Hepatic stellate cell (primary cell): ENCODE data around the gene FOXB2.
"Not testable (repeated sequence)": the region's sequence is repeated elsewhere in the genome, so short reads cannot be mapped to it uniquely, and the experiment has no call there.

Experiments used
- DNase-seq: peaks from one replicate; pipeline ENCODE4 v3.0.0; 2011; ENCODE audit warnings: low spot score

FOXB2 gene

DNA sequence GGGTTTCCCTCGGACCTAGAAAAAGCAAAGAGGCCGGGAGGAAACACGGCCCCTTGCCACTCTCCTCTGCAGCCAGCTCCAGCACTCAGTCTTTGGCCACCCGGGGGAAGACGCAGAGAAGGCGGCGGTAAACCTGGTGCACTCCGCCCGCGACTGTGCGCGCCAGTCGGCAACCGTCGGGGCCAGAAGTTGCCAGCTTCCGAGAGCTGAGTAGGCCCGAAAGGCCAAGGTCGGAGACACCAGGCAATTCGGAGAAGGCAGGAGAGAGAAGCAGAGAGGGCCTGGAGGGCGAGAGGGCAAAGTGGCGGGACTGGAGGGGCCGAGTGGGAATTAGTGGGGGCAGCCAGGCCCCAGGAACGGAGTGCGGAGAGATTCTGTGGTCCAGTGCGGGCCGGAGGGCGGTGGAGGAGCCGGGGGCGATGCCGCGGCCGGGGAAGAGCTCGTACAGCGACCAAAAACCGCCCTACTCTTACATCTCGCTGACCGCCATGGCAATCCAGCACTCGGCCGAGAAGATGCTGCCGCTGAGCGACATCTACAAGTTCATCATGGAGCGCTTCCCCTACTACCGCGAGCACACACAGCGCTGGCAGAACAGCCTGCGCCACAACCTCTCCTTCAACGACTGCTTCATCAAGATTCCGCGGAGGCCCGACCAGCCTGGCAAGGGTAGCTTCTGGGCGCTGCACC is at the start of gene FOXB2:
Gene FOXB2, plus strand, starts transcription at position 420 of the 690 bp plus-strand sequence. Its CDS starts 0 bp downstream, at position 420.
- DNase-seq: no peak

DNA sequence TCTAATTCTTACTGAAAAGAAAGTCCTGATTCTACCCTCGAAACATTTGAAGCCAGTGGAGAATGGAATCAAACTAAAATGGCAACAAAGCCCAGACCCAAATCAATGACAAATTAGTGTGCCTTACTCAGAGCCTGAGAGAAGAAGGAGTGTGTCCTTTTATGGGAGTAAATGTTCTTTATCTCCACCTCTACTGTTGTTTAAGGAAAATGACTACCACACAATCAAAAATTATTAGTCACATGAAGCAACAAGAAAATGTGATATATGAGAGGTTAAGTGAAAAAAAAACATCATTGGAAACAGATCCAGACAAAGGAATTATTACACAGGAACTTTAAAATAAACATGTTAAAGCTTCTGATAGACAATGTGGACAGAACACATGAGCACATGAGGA is 49.7 kb upstream of the FOXB2 start:
- no peak for DNase-seq

DNA sequence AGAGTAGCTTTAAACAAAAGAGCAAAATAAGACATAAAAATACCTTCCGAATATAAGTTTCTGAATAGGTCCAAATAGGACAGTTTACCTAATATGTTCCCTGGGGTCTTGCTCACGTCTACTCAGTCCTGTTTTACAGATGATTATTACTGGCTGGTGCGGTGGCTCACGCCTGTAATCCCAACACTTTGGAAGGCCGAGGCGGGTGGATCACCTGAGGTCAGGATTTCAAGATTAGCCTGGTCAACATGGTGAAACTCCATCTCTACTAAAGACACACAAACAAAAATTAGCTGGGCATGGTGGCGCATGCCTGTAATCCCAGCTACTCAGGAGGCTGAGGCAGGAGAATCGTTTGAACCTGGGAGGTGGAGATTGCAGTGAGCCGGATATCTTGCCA is 40.6 kb upstream of the FOXB2 start:
- not testable (repeated sequence) for DNase-seq

DNA sequence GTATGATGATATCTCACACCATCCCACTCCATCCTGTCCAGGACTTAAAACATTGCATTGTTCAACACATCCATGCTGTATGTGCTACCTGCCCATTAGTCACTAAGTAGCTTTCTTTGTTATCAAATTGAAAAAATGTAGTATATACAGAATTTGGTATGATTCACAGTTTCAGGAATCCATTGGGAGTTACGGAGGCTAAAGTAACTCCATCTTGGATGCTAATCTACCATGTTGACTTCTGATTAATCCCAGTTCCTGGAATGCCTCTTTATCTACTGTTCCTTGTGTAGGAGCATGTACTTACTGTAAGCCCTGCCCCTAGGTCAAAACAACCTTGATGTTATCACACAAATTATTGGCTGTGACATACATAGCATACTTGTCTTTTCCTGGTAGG is 38.9 kb upstream of the FOXB2 start:
- no peak for DNase-seq

DNA sequence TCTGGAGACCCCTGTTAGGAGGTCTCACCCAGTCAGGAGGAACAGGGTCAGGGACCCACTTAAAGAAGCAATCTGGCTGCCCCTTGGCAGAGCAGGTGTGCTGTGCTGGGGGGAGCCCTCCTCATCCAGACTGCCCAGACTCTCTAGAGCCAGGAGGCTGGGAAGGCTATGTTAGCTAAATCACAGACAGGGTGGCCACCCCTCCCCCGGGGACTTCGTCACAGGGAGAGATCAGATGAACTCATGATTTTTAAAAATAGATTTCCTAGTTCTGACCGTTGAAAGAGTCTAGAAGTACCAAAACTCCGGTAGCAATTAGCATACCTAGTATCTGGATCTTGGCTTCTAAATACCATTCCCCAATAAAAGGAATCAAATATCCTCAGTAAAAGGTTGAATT is 35.0 kb upstream of the FOXB2 start:
- no peak for DNase-seq

DNA sequence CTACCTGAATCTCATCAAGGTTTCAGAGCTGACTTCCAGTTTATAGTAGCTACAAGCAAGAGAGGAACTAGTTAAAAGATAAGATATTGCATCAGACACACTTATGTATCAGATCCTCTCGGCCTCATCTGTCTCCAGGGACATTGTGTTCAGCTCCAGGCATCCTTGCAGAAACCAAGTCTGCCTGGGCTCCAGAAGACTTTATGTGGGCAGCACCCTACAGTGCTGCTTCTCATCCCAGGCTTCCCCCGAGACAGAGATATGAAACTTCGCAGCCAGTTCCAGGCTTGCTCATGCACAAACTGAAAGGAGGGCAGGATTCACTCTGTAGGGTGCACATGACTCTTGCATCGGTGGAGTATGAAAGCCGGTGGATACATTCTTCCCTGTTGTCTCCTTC is 33.9 kb upstream of the FOXB2 start:
- DNase-seq: no peak

DNA sequence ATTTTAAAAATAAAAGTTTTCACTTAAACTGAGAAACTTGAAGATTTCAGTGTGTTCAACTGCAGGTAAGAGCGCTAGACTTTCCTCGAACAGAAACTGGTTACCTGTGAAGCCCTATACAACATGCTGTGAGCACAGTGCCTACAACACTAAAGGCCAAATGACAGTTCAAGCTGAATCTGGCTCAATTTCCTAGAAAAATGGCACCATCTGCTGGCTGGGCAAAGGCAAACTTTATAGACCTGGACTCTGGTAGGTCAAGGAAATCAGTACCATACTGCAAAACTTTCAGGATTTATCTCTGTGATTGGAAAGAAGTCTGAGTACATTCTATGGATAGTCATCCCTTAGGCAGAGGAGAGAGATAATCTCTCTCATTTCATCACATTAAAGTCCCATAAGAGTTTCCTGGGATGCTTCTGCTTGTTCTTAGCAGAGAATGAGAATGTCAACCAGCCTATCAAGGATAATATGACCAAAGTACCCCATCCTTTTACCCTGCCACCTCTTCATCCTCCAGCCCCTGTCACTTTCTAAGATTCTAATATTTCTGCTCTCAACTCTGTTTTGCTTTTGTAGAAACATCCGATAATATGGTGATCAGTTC is 31.8 kb upstream of the FOXB2 start:
- DNase-seq: peak; percentile 35

DNA sequence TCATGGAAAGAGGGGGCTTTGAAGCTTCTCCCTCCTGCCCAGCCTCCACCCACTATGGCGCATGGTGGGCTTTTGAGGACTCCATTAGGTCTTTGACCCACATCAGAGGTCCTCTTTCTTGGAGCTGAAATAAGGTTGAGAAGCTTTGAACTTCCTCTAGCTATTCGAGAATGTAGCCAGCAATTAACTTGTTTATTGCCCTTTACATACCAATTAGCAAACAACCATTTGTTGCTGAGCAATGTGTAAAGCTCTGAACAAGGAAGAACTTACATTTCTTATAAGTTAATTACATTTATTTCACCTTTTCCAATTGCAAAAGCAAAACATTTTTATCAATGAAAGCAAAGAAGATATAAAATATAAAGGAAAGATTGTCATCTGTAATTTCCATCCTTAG is 30.5 kb upstream of the FOXB2 start:
- no peak for DNase-seq

DNA sequence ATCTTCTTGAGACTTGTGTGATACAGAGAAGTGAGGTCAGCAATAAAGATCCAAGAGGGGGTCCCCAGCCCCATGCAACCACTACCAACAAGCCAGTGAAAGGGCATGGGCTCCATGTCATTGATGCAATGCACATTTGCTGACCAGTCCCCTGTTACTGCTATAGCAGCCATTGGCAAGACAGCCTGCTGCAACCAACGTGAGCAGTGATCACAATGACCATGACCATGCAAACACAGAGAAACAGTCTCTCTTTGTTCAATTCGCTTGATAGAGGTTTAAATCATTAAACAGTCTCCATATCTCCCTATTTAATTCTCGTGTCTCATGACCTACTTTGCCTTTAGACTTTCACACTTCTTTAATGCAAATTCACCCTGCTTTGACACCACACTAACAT is 30.0 kb upstream of the FOXB2 start:
- DNase-seq: no peak

DNA sequence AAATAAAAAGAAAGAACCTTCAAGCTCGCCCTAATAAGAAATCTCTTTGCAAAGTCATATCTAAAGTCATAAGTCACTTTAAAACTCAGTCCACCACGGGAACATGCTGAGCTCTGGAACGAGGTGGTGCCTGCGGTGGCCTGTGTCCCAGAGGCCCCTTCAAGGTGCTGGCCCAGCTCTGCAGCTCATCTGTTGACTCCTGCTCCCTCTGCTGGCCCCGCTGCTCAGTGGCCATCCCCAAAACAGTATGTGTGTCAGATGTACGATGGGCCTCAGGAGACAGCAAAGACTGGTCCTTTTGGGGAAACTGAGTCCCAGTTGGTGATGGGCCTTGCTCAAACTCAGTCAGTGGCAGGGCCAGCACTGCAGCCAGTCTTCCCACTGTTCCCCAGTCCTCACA is 22.8 kb upstream of the FOXB2 start:
- DNase-seq: no peak

DNA sequence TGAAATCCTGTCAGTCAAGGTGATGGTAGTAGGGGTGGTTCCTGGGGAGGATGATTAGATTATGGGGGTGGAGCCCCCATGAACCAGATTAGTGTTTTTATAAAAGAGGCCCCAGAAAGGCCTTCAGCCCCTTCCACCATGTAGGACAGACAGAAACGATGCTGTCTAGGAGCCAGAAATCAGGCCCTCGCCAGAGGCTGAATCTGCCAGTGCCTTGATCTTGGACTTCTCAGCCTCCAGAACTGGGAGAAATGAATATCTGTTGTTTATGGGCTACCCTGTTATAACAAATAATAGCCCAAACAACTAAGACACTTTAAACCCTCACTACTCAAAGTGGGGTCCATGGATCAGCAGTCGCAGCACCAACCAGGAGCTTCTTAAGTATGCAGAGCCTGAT is 20.2 kb upstream of the FOXB2 start:
- no peak for DNase-seq

DNA sequence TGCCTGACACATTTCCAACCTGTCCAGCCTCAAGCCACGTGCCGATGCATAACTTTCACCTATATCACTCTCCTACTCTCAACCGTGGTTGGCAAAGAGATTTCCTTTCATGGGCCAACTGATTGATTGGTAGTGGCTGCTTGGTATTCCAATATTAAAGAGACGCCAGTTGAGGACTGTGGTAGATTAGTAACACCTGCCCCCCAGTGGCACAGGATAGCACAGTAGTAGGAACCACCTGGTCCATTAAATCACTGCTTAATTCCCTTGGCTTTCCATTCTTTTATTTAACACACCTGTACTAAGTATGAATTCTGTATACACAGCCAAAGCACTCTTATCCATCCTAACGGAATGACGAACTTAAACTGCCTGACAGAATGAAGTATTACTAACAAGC is 19.1 kb upstream of the FOXB2 start:
- no peak for DNase-seq

DNA sequence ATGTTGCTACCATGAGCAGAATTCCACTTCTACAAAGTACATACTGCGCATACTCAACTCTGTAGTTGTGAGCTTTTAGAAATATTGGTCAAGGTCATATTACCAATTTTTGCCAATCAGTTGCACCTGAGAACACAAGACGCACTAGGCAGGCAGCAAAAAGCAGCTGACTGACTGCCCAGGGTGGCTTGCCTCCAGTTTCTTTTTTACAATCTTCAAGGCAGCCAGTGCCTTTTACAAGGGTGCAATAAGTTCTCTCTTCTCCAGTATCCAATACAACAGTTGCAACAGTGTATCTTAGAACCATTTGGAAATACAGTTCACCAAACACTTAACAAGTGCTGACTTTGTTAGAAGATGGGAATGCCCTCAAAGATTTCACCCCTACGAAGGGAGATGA is 16.1 kb upstream of the FOXB2 start:
- no peak for DNase-seq

DNA sequence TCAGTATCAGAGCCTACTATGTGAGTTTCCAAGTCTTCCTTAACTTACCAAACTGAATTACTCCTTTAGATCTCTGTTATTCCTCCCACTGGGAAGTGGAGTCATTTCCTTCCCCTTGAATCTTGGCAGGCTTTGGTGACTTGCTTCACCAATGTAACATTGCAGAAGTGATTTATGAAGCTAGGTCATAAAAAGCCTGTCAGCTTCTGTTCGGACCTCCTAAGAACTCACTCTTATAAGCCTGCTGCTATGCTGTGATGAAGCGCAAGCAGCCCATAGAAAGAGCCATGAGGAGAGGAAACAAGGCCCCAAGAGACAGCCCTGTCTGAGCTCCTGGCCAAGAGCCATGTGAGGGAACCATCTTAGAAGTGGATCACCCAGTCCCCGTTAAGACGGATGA is 14.2 kb upstream of the FOXB2 start:
- no peak for DNase-seq

DNA sequence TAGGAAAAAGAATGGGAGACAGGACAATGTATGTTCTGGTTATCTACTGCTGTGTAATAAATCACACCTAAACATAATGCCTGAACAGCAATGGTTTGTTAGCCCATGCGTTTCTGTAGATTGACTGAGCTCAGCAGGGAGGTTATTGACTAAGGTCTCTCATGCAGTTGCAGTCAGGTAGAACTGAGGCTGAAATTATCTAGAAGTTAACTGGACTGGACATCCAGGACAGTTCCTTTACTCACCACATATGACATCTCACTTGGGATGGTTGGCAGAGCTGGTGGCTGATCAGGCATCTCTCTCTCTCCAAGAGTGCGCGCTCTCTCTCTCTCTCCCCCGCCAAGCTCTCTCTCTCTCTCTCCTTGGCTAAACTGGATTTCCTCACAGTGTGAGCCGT is 8.9 kb upstream of the FOXB2 start:
- DNase-seq: no peak

DNA sequence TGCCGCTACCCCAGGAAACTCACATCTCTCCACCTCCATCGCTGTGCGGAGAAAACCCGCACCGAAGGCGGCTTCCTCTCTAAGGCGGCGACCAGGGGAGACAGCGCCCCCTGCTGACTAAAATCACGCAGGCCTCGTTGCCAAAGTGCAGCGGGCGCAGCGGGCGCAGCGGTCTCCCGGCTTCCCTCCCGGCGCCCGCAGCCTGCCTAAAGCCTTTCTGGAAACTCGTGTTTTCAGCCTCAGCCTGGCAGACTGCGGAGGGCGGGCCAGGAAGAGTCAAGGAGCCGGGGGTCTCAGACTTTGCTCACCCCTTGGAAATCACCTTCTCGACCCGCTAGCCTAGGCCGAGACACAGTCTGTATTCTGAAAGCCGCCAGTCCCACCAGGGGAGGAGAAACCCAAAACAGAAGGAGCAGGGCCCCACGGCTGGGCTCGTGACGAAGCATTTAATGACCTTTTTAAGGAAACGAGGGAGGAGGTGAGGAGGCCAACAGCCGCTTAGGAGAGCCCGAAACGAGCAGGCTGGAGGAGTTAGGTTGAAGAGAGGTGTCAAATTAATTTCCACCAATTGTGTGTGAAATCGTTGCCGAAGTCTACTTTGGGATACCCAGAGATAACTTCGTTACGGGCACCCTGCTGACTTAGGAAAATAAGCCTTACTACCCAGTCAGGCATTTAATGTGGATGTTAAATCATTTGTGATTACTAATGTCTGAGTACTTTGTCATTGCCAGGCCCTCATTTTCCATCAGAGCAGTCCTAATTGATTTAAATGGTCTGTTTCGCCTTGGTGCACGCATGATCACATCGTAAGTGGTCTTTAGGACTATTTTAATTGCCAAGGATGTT is 7.3 kb upstream of the FOXB2 start:
- DNase-seq: no peak

DNA sequence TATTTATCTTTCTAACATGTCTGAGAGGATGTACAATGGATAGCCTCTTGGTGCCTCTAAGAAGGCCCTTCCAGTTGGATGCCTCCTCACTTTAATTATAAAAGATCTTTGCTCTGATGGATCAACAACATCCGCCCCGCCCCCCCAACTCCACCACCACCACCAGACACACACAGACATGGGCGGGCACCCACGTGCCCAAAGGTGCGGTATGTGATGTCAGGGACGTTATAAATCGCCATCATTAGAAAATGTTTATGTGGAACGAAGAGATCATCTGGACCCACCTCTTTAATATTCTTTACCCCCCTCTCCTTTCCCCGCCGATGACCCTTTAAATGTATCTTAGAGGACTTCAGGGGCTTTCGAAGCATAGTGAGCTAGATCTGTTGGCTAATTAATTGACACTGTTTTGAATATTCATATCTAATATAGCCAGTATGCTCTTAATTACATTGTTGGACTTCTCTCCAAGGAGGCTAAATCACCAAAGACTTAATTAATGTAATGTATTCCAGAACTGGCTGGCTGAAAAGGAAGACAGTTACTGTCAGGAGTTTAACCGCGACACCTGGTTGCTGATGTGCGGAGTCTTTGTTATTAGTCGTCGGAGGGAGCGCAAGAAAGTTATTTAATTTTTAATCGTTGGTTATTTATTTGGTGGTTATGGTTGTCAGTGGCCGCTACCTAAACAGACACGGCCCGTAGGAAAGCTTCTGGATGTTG is 6.1 kb upstream of the FOXB2 start:
- DNase-seq: no peak

DNA sequence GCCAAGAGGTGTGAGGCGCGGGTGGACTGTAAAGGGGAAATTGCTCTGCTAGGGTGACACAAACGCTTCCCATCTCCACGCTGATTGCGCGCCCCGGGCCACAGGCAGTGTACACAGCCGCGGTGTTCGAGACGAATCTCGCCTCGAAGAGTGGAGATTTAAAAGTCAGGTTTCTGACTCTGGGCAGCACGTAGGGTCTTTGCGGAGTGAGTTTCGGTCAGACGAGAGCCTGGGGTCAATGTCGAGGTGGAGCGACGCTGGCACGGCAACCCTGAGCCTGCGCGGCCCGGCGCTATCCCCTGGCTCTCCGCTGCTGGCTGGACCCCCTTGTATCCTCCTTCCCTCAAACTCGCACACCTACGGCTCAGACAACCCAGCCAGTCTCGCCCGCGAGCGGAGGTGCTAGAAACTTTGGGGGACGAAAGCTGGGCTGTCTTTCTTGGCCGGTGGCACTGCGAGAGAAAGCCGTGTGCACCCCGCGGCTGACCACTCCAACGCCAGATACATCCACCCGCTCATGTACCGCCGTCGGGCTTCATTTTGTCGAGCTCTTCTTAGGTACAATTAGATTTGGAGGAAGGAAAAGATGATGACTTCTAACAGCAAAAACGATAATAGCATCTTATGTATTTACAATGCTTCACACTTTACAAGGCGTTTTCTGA is 5.4 kb upstream of the FOXB2 start:
- no peak for DNase-seq

DNA sequence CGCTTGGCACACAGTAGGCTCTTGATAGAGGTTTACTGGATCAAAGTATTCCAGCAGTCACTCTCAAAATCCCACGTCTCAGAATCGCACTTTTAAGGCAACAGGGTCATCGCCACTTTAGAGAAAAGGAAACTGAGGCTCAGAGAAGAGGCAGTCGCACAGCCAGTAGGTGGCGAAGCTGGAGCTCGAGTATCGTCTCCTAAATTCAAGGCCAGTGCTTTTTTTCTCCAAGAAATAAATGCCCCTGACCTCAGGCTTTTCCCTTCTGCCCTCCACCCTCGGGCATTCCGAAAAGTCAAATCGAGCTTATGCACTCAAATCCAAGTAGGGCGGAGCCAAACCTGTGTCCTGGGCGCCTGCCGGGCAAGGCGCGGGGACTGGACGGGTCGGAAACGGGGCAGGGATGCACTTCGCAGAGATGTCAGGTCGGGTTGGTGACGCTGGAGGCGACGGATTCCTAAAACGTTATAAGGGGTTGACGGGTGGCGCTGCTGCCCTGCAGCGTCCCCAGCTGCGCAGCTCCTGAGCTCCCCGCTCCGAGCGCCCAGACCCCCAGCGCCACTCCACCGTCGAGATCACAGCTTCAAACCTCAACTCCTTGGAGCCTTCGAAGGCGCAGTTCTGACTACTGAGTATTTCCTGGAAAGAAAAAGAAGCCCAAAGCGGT is 4.7 kb upstream of the FOXB2 start:
- no peak for DNase-seq

DNA sequence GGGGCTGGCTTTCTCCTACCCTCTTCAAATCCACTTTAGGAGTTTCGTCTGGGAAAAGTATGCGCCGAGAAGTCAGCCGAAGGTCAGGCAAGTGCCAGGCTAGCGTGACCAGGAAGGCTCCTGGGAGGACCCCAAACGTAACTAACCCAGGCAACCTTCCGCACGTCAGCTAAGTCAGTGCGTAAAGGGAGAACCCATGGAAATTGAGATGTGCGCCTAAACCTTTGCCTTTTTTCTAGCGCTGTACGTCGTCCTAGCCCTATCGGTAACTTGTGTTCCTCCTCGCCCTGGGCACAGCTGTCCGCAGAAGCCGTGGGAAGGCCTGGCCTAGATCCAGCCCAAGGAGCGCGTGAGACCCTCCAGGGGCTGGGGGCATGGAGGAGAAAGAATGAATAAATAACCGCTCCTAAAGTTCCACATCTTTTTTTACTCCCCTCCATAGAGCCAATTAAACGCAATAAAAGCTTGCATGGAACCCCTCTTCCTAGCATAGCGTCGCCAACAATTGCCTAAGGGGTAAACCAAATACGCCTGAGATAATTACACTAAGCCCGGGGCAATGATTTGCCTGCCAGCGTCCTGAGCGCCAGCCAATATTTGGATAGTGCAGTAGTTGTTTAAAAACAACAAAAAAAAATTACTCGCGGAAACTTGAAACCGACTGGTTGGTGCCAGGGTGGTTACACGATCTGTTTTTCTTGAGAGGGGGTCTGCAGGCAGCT is 4.0 kb upstream of the FOXB2 start:
- DNase-seq: no peak

DNA sequence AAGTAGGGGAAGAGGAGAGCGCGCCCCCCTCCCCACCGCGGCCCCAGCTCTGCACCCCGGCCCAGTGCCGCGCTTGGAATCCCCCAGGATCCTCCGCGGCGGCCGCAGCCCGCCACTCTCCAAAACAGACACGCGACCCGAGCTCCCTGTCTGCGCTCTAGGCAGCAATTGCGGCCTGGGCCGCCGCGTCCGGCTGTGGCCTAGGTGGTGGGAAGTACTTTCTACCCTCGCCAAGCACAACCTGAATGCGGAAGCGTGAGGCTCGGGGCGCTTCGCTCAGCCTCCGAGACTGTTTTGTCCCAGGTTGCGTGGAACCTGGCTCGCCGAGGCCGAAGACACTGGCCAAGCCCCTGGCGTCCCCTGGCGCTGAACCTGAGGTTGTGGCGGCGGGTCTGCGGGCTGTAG is 3.3 kb upstream of the FOXB2 start:
- no peak for DNase-seq
